BJ (cell line): ENCODE data around the gene PORCN. TPM values are rescaled to one million over a fixed set of nuclear protein-coding genes. Genes with fewer than 3 reads are reported as not detected.

Source experiments
- CTCF ChIA-PET: fragments of 350-600 bp; formaldehyde crosslinking; extraction: SDS; loops from one replicate; lab custom pipeline; 2021; ENCODE audit warnings: antibody characterized with exemption, inconsistent platforms; lab: Yijun Ruan, JAX
- POLR2A ChIA-PET: fragments of 300-600 bp; sonication (Branson Sonifier 250); formaldehyde crosslinking; extraction: SDS; loops from one replicate; lab custom pipeline; 2021; ENCODE audit warnings: antibody characterized with exemption; lab: Charles Lee
- DNase-seq: peaks from one replicate; pipeline ENCODE4 v3.0.0-alpha.2; 2011; ENCODE audit warnings: low read depth
- H3K27me3 ChIP-seq: 2 replicates; pipeline ENCODE4 v1.6.0; 2011; ENCODE audit warnings: low read length; ENCODE audit not compliant: control insufficient read depth, insufficient read depth
- H3K36me3 ChIP-seq: 2 replicates; pipeline ENCODE4 v1.5.1; 2011; ENCODE audit warnings: low read length; ENCODE audit not compliant: control insufficient read depth, insufficient read depth
- H3K4me3 ChIP-seq: 2 replicates; pipeline ENCODE4 v1.5.1; 2011; ENCODE audit warnings: low read depth, mild to moderate bottlenecking, control low read depth, low read length
- polyA plus RNA-seq: library from polyadenylated mRNA; depleted of rRNA; stranded (reverse); fragments of >200 nt; gene quantifications from 2 replicates; pipeline ENCODE4 v1.2.3, GENCODE V29; 2011
- TF ChIP-seq, protein P1 (sequence below): IDR thresholded peaks from 2 replicates; pipeline ENCODE4 v1.5.1; 2011; ENCODE audit warnings: low read depth, mild to moderate bottlenecking, control low read depth, inconsistent platforms, low read length, moderate library complexity; ENCODE audit not compliant: insufficient read depth

PORCN gene
- polyA plus RNA-seq, 1 experiment: 18.0 TPM

DNA sequence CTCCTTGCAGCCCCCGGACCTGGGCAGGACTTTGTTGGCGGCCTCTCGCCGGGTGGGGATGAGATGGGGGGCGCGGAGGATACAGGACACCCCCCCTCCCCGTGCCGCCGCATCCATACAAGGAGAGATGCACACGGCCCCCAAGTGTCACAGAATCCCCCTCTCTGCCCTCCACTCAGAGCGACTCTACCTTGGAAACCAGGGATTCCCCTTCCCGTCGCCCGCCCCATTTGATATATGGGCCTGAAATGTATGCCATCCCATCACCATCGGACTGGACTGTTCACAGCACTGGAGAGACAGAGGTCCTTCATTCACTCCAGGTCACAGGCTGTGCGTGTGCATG lies 426 bp downstream of the PORCN start:
- POLR2A ChIA-PET: no interaction called here
- H3K36me3 ChIP-seq: no peaks in the 10 kb centered on the region
- CTCF ChIA-PET: no interaction called here
- peak overlapping the region; percentile 60 for H3K4me3 ChIP-seq
- TF ChIP-seq, protein P1, sequence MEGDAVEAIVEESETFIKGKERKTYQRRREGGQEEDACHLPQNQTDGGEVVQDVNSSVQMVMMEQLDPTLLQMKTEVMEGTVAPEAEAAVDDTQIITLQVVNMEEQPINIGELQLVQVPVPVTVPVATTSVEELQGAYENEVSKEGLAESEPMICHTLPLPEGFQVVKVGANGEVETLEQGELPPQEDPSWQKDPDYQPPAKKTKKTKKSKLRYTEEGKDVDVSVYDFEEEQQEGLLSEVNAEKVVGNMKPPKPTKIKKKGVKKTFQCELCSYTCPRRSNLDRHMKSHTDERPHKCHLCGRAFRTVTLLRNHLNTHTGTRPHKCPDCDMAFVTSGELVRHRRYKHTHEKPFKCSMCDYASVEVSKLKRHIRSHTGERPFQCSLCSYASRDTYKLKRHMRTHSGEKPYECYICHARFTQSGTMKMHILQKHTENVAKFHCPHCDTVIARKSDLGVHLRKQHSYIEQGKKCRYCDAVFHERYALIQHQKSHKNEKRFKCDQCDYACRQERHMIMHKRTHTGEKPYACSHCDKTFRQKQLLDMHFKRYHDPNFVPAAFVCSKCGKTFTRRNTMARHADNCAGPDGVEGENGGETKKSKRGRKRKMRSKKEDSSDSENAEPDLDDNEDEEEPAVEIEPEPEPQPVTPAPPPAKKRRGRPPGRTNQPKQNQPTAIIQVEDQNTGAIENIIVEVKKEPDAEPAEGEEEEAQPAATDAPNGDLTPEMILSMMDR: no peak
- no peaks in the 10 kb centered on the region for H3K27me3 ChIP-seq
- no peak for DNase-seq

DNA sequence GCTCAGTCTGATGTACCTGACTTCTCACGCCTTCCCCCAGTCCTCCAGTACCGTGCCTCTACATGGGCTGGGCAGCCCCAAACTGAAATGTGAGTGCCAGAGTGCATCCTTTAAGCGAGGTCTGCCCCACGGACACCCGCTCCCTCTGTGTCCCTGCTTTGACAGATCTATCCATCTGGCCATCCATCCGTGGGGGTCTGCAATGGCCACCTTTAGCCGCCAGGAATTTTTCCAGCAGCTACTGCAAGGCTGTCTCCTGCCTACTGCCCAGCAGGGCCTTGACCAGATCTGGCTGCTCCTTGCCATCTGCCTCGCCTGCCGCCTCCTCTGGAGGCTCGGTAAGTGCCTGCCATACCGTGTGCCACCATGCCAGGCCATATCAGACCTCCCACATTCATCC lies 827 bp downstream of the PORCN start:
- H3K36me3 ChIP-seq: no peaks in the 10 kb centered on the region
- peak overlapping the region; percentile 60 for H3K4me3 ChIP-seq
- TF ChIP-seq, protein P1: no peak
- no peaks in the 10 kb centered on the region for H3K27me3 ChIP-seq
- ChIA-PET POLR2A (no interaction called here), CTCF (no interaction called here)
- no peak for DNase-seq

DNA sequence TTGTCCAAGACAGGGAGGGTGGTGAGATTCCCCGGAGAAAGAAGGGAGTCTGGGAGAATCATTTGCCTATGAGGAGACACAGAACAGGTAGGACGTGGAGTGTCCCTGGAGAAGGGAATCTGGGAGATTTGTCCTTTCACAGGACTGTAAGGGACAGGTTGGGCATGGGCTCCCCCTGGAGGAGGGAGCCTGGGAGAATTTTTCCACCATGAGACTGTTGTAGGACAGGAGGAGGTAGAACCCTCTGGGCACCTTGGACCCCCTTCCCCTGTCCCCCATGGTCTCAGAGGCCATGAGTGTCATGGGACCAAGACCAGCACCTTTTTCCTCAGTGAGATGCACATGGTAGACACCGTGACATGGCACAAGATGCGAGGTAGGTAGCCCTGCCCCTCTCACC lies 2.8 kb downstream of the PORCN start:
- Histone ChIP-seq H3K36me3 (peaks cover 1% of the 10 kb centered on the region; the same call in 1 of the 2 replicates), H3K27me3 (no peaks in the 10 kb centered on the region), H3K4me3 (no peak overlapping the region)
- ChIA-PET CTCF (no interaction called here), POLR2A (no interaction called here)
- DNase-seq: no peak
- TF ChIP-seq, protein P1: peak; percentile 59

DNA sequence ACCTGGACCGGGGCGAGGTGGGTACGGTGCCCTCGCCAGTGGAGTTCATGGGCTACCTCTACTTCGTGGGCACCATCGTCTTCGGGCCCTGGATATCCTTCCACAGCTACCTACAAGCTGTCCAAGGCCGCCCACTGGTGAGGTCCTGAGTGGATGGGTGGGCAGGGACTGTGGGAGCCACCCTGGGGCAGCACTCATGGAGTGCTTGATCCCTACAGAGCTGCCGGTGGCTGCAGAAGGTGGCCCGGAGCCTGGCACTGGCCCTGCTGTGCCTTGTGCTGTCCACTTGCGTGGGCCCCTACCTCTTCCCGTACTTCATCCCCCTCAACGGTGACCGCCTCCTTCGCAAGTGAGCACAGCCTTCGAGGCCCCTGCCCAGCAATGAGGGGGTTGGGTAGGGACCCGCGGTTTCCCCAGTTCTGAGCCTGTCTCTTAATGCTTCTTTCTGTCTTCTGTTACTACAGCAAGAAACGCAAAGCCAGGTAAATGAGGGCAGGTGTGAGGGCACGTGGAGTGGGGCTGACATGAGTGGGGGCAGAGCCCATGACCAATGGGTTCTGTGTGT lies 3.7 kb downstream of the PORCN start:
- CTCF ChIA-PET: interaction anchor here (0.6 kb wide), 1 partner anchor 74 kb away, joined by 3 read pairs; no protein-coding TSS in a partner anchor

DNA sequence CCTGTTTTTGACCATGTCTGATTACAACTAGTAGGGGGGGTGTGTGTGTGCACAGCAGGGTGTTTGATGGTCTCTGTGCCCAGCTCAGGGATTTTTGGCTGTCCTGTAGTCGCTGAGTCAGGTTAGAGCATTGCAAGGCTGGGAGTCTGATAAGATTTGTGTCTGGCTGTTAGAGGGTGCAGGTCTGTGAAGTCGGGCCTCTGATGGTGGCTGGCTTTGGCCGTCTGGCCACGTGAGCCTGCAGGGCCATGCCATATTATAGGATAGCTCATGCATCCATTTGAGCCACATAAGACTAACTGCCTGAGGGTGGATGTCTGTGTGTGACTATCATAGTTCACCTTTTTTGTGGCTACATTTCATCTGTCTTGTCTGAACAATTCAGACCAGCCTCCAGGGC lies 4.9 kb downstream of the PORCN start:
- ChIA-PET CTCF (no interaction called here), POLR2A (no interaction called here)
- Histone ChIP-seq H3K27me3 (no peaks in the 10 kb centered on the region), H3K4me3 (no peak overlapping the region), H3K36me3 (peaks cover 1% of the 10 kb centered on the region; the same call in 1 of the 2 replicates)
- DNase-seq: no peak
- TF ChIP-seq, protein P1: no peak

More for the DNA sequence above, 3.7 kb downstream of the PORCN start:
- no peak for DNase-seq
- POLR2A ChIA-PET: no interaction called here
- peaks cover 1% of the 10 kb centered on the region; the same call in 1 of the 2 replicates for H3K36me3 ChIP-seq
- TF ChIP-seq, protein P1: no peak
- no peak overlapping the region for H3K4me3 ChIP-seq
- no peaks in the 10 kb centered on the region for H3K27me3 ChIP-seq
